ENCODE data around the gene GTSF1L.
"Not testable (repeated sequence)": the region's sequence is repeated elsewhere in the genome, so short reads cannot be mapped to it uniquely, and the experiment has no call there.

The GTSF1L gene

GRCh38 chr20:43726811-43727338 lies at the start of gene GTSF1L:
TSS of gene GTSF1L (minus strand) at chr20:43727002. CDS start at chr20:43726694, 308 bp downstream.
- DNase-seq: no peak

- DNase-seq: no peak
These were observed 48.0 kb upstream of the GTSF1L start for GRCh38 chr20:43774754-43775153.

- no peak for DNase-seq
These were observed 44.8 kb upstream of the GTSF1L start for GRCh38 chr20:43771503-43772190.

- DNase-seq: no peak
These were observed 43.5 kb upstream of the GTSF1L start for GRCh38 chr20:43770342-43770741.

GRCh38 chr20:43767686-43768474 lies 41.1 kb upstream of the GTSF1L start:
- DNase-seq: peak in 5 of 56 donors; percentile 3 to 22 (median 9)

- peak in 1 of 56 donors; percentile 27 for DNase-seq
These were observed 40.1 kb upstream of the GTSF1L start for GRCh38 chr20:43766917-43767316.

GRCh38 chr20:43766385-43766784 lies 39.6 kb upstream of the GTSF1L start:
- DNase-seq: peak in 53 of 56 donors; percentile 5 to 89 (median 66)

GRCh38 chr20:43765916-43766315 lies 39.1 kb upstream of the GTSF1L start:
- peak in 13 of 56 donors; percentile 19 to 77 (median 42) for DNase-seq

- no peak for DNase-seq
These were observed 36.1 kb upstream of the GTSF1L start for GRCh38 chr20:43762911-43763310.

GRCh38 chr20:43761386-43762340 lies 34.9 kb upstream of the GTSF1L start:
- DNase-seq: peak in 5 of 56 donors; percentile 4 to 18 (median 11)

- DNase-seq: not testable (repeated sequence)
These were observed 31.1 kb upstream of the GTSF1L start for GRCh38 chr20:43757888-43758287.

GRCh38 chr20:43755851-43756250 lies 29.0 kb upstream of the GTSF1L start:
- no peak for DNase-seq

GRCh38 chr20:43755390-43755789 lies 28.6 kb upstream of the GTSF1L start:
- no peak for DNase-seq

GRCh38 chr20:43752561-43753301 lies 25.9 kb upstream of the GTSF1L start:
- peak in 3 of 56 donors; percentile 3 to 13 (median 6) for DNase-seq

GRCh38 chr20:43752051-43752360 lies 25.2 kb upstream of the GTSF1L start:
- DNase-seq: no peak

GRCh38 chr20:43751167-43752050 lies 24.6 kb upstream of the GTSF1L start:
- DNase-seq: peak in 1 of 56 donors; percentile 2

- no peak for DNase-seq
These were observed 24.0 kb upstream of the GTSF1L start for GRCh38 chr20:43750774-43751166.

- DNase-seq: peak in 49 of 56 donors; percentile 7 to 86 (median 40)
These were observed 23.0 kb upstream of the GTSF1L start for GRCh38 chr20:43749734-43750294.

- no peak for DNase-seq
These were observed 21.5 kb upstream of the GTSF1L start for GRCh38 chr20:43748274-43748673.
